ENCODE data around the gene BCAP29.

GRCh38 chr7:107597582-107597916 lies 17.5 kb downstream of the BCAP29 start:
- no peak for TF ChIP-seq CTCF (optimal IDR thresholded peaks at IDR 0.05 in 1 of 3, IDR thresholded peaks at IDR 0.05 in 1 of 3, conservative IDR thresholded peaks at IDR 0.05 in 1 of 3; ENCODE audit: extremely low read depth in 1 of 3, insufficient read depth in 2 of 3, low read length in 3 of 3)
- no peak for TF ChIP-seq EZH2 (IDR thresholded peaks at IDR 0.05; ENCODE audit: low read length)
